Measurements from ENCODE around the gene PIK3AP1.
"Not testable (repeated sequence)": the region's sequence is repeated elsewhere in the genome, so short reads cannot be mapped to it uniquely, and the experiment has no call there.

Gene PIK3AP1

DNA sequence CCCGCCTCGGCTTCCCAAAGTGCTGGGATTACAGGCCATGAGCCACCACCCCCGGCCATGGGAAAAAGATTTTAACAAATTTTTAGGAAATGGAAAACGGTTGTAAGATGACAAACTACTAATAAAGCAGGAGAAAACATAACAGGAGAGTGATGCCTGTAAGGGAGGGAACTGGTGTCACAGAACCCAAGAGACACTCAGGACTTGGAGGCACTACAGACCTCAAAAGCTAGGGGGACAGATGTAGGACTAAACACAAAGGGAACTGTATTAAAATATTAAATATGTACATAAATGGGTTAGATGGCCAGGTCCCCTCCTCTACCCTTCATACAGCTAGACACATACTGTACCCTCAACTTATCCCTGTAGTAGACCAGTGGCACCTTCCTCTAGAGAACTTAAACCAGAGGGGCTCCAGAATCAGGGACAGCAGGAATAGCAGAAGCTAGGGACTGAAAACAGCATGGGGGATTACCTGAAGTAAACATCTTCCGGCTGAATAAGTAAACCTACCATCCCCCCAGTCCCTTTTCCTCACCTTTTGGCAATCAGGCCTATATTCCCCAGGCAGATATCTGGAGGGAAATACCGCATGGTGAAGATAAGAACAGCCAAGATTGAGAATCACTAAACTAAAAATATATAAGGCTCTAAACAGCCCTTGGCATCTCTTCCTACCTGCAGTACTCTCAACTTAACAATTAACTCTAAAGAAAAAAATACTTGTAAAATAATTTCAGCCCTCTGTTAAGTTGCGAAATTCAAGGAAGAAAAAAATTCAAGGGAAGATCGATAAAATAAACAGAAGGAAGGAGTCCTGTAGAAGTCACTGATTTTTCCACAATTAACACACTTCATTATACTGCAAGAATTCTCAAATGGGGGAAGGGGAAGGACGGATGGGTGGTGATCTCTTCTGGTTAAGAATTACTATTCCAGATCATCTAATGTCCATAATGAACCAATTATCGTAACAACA is 149.0 kb downstream of the PIK3AP1 start:
- no peak for DNase-seq

DNA sequence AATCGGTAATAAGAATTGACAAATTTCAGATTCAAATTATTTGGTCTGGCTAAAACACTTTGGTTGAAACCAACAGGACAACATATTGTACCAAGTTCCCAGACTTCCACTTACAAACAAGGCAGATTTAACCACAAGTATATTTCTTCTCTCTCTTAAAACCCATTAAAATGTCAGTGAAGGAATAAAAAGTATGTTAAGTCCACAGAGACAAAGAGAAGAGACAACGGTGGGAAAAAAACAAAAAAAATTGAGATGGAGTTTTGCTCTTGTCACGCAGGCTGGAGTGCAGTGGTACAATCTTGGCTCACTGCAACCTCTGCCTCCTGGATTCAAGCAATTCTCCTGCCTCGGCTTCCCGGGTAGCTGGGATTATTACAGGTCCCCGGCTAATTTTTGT is 149.8 kb downstream of the PIK3AP1 start:
- no peak for DNase-seq

GRCh38 chr10:96568402-96568801 is 151.9 kb downstream of the PIK3AP1 start:
- DNase-seq: no peak

DNA sequence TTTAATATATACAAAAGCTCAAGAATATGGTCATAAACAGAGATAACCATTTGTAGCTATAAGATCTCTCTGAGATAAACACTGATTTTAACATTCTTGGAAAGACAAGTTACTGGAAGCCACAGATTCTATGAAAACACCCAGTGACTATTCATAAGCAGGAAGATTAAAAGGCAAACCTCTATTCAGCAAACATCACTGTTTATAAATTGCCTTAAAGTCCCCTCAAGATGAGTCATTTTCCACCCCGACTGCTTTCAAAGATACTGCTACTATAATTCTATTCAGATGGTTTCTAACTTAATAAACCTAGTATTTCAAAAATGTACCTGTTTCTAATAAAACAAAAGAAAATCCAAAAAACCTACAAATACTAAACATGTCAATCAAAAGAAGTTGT is 154.5 kb downstream of the PIK3AP1 start:
- DNase-seq: no peak

DNA sequence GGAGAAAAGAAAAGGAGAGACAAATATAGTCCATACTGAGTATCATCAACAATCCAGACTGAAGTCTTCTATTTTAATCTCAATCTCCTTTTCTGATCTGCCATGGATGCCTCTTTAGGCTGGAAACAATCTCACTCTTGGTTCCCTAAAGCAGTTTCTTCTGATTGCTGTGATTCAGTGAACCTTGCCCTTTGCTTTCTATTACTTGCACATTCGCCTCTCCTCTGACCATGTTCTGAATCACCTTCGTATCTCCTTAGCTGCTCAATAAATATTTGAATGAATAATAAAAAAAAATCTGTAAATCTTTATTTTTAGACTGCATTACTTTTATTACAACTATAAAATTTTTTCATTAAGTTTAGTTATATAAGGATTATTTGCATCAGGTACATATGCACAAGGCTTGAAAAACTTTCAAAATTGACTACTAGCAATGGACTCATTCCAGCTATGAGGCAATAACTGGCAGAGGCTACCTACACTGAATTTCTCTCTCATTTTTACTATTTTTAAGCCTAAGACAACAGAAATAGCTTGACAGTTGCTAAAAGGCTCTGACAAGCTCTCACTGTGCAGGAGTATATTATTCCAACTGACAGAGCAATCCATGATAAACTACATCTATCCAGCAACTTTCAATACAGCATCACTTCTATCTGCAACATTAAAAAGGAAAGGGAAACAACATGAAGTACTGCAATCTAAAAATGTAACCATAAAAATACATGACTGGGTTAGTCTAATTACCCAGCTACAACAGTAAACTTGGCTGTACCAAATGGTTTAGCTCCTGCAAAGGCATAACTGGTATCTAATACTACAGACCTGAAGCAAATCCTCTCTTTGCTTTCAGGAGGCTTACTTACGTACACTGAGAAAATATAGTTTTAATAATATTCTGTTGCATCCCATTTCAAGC is 159.1 kb downstream of the PIK3AP1 start:
- DNase-seq: no peak

GRCh38 chr10:96560489-96560888 is 159.8 kb downstream of the PIK3AP1 start:
- no peak for DNase-seq

DNA sequence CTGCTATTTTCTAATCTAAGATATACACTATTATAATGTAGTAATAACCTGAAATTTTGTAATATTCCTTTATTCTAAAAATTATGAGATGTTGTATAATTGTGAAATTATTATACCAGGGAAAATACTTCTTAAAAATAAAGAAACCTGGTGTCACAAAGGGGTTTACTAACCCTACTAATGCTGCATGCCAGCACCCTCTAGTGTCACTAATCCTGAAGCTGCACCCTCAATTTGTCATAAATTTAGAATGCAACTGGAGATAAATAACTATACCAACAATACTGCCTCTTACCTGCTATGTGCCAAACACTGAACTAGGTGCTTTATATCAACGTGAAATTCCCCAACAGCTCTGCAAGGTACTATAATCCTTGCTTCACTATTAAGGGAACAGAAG is 164.3 kb downstream of the PIK3AP1 start:
- DNase-seq: no peak

- DNase-seq: no peak
Measured at GRCh38 chr10:96555330-96555729, 165.0 kb downstream of the PIK3AP1 start.

DNA sequence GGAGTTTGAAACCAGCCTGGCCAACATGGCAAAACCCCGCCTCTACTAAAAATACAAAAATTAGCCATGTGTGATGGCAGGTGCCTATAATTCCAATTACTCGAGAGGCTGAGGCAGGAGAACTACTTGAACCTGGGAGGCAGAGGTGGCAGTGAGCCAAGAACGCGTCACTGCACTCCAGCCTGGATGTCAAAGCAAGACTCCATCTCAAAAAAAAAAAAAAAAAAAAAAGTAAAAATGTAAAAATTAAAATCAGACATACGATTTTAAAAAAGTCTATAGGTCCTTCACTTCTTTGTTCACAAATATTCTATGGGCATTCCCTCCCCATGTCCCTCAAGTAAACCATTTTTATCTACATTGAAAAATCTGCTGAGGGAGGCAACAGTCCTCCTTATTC is 171.7 kb downstream of the PIK3AP1 start:
- peak; percentile 67 for DNase-seq

DNA sequence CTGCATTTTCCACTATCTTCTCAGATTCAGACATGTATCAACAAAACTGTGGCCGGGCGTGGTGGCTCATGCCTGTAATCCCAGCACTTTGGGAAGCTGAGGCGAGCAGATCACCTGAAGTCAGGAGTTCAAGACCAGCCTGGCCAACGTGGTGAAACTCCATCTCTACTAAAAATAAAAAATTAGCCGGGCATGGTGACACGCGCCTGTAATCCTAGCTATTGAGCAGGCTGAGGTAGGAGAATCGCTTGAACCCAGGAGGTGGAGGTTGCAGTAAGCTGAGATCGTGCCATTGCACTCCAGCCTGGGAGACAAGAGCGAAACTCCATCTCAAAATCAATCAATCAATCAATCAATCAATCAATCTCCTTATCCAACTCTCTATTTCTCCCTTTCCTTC is 174.8 kb downstream of the PIK3AP1 start:
- DNase-seq: not testable (repeated sequence)
